Testis (tissue), 3 donors: Measurements from ENCODE around the gene RBM43. TPM values are rescaled to one million over a fixed set of nuclear protein-coding genes. Genes with fewer than 3 reads are reported as not detected.

Experiments
- DNase-seq: peaks from one replicate; pipeline ENCODE4 v3.0.0-alpha.2; 2019
- H3K27ac ChIP-seq, 2 donors: fragments of 200-600 bp; sonication (generic); one replicate each; pipeline ENCODE4 v1.5.1; 2019
- H3K27me3 ChIP-seq: fragments of 200-600 bp; sonication (generic); one replicate; pipeline ENCODE4 v1.5.1; 2019
- H3K36me3 ChIP-seq: fragments of 200-600 bp; sonication (generic); one replicate; pipeline ENCODE4 v1.5.1; 2017; ENCODE audit warnings: low read depth; ENCODE audit errors: missing control alignments
- H3K4me1 ChIP-seq: fragments of 200-600 bp; sonication (generic); one replicate; pipeline ENCODE4 v1.5.1; 2019
- H3K4me3 ChIP-seq, 2 donors: fragments of 200-600 bp; sonication (generic); one replicate each; pipeline ENCODE4 v1.5.1; 2017 to 2019
- H3K9me3 ChIP-seq: fragments of 200-600 bp; sonication (generic); one replicate; pipeline ENCODE4 v1.5.1; 2017
- CTCF ChIP-seq, 3 experiments: fragments of 450-650 bp in 2 of 3; fragments of 200-600 bp in 1 of 3; sonication (generic) in 1 of 3; IDR thresholded peaks; one replicate each; pipeline ENCODE4 v1.5.1; 2016 to 2019; ENCODE audit warnings: antibody characterized with exemption in 3 of 3, mild to moderate bottlenecking in 2 of 3, moderate library complexity in 1 of 3
- POLR2A ChIP-seq: fragments of 450-650 bp; IDR thresholded peaks from one replicate; pipeline ENCODE4 v1.6.1; 2017; ENCODE audit warnings: antibody characterized with exemption, mild to moderate bottlenecking, moderate library complexity
- WGBS, 2 donors: methylation state at CpG; one replicate each; pipeline ENCODE4 v1.1.5; 2018; 5-methylcytosine and 5-hydroxymethylcytosine counted together
- intact Hi-C: fragments of 100-400 bp; cut with DNase I; formaldehyde crosslinking; loops from one replicate; pipeline ENCODE4 v1.15.1; 2023; ENCODE audit warnings: low total_unique reads
- polyA plus RNA-seq: library from polyadenylated mRNA; stranded (reverse); fragments of 350-450 nt; fragmentation: Illumina TruSeq; extraction: RNeasy Lipid Tissue Mini Kit (QIAGEN cat#74804); gene quantifications from one replicate; pipeline ENCODE4 v1.2.3, GENCODE V29; 2014; ENCODE audit warnings: low read depth, low replicate concordance; ENCODE audit not compliant: insufficient read depth
- total RNA-seq, 2 donors: library from RNA; depleted of rRNA; stranded (reverse); fragments of >200 nt; gene quantifications; one replicate each; pipeline ENCODE4 v1.2.3, GENCODE V29; 2016

RBM43 gene
- total and polyA plus RNA-seq, 3 donors from 2014 or later, result 6.9 to 8.6 (median 7.1) TPM

GRCh38 chr2:151264157-151264825 is 2.6 kb upstream of the RBM43 start:
- Histone ChIP-seq H3K4me3 (no peak overlapping the region), H3K9me3 (no peaks in the 10 kb centered on the region), H3K4me1 (no peaks in the 10 kb centered on the region), H3K27ac (no peak overlapping the region), H3K27me3 (no peaks in the 10 kb centered on the region), H3K36me3 (no peaks in the 10 kb centered on the region)
- DNase-seq, result no peak
- TF ChIP-seq POLR2A (no peak), CTCF (IDR thresholded peaks at IDR 0.05) (no peak)
- 77% methylated on average over 7 of the region's 7 CpGs for WGBS, 2 donors
- intact Hi-C loops, result no loop called here

- no peak overlapping the region for H3K4me3 ChIP-seq
- H3K27ac ChIP-seq, result no peak overlapping the region
- WGBS, 2 donors, result 63 to 66% methylated on average over 8 of the region's 8 CpGs
- no peak for DNase-seq
- H3K4me1 ChIP-seq, result no peaks in the 10 kb centered on the region
- no peaks in the 10 kb centered on the region for H3K36me3 ChIP-seq
- H3K27me3 ChIP-seq, result no peaks in the 10 kb centered on the region
- TF ChIP-seq POLR2A (no peak), CTCF (IDR thresholded peaks at IDR 0.05) (no peak)
- intact Hi-C loops, result no loop called here
- H3K9me3 ChIP-seq, result no peaks in the 10 kb centered on the region
These were observed 966 bp upstream of the RBM43 start for GRCh38 chr2:151262629-151263028.

DNA sequence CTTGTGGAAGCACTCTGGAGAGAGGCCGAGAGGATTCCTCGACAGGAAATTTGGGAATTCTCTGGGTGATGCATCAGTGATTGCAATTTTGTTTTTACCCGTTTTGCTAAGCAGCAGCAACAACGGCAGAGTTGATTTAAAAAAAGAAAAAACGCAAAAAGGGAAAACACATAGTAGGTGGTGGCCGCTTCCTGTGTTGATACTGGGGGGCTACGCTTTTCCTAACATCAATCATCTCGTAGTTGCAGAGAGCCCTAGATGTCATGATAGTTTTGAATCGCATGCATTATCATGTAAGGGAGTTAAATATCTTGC is 271 bp upstream of the RBM43 start:
- WGBS, 2 donors, result 1 to 2% methylated on average over 9 of the region's 9 CpGs
- intact Hi-C loops, result no loop called here
- no peak for DNase-seq
- peak overlapping the region; percentile 83 to 96 for H3K4me3 ChIP-seq
- H3K9me3 ChIP-seq, result no peaks in the 10 kb centered on the region
- no peaks in the 10 kb centered on the region for H3K36me3 ChIP-seq
- no peak for TF ChIP-seq CTCF (IDR thresholded peaks at IDR 0.05)
- no peak for TF ChIP-seq POLR2A
- H3K4me1 ChIP-seq, result no peaks in the 10 kb centered on the region
- H3K27ac ChIP-seq, result peak overlapping the region; percentile 94 to 96
- no peaks in the 10 kb centered on the region for H3K27me3 ChIP-seq

DNA sequence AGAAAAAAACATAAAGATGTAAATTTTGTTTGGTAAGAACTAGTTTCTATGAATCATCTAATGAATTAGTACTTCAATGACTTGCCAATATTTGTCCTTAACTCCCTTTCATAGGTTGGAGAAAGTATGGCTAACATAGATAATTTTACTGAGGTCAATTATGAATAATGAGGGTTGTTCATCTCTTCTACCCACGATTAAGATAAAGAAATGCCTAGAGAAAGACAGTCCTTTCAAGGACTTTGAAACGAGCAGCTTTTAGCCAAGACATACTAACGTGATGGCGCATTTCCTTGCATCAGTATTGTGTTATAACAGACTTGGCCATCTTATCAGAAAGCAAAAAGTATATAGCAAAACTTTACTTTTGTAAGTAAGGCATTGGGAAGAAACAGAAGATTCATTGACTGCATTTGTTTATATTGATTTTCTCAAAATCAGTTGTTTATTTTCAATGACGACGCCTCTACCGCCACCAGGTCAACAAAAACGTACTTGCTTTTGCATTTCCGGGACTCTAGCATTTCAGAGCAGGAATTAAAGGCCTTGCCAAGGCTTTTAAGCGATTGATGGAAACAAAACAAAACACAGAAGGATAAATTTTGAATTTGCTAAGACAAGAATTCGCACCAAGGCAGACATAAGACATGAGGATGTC is 961 bp downstream of the RBM43 start:
- intact Hi-C loops, result no loop called here
- Histone ChIP-seq H3K4me3 (peak overlapping the region; percentile 83 to 96), H3K9me3 (no peaks in the 10 kb centered on the region), H3K27ac (peak overlapping the region; percentile 94 to 96), H3K36me3 (no peaks in the 10 kb centered on the region), H3K27me3 (no peaks in the 10 kb centered on the region), H3K4me1 (no peaks in the 10 kb centered on the region)
- no peak for DNase-seq
- 2% methylated on average over 11 of the region's 11 CpGs for WGBS, 2 donors
- TF ChIP-seq CTCF (IDR thresholded peaks at IDR 0.05) (peak in 1 of 3 experiments; percentile 0), POLR2A (no peak)

DNA sequence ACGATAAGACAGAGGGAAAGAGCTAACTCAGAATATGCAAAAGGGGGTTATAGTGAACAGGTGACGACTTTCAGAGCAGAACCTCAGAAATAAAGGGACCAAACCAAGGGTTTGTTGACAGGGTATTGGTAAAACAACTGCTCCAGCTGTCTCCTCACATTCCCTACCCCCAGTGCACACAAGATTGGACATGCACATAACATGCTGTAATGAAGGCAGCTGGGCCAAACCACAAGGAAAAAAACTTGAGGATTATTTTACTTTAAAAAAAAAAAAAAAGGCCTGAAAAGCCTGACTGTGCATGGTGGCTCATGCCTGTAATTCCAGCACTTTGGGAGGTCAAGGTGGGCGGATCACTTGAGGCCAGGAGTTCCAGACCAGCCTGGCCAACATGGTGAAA is 3.5 kb downstream of the RBM43 start:
- WGBS, 2 donors, result 82 to 95% methylated on average over 3 of the region's 3 CpGs
- DNase-seq, result no peak
- intact Hi-C loops, result no loop called here
- H3K36me3 ChIP-seq, result no peaks in the 10 kb centered on the region
- TF ChIP-seq CTCF (IDR thresholded peaks at IDR 0.05), result no peak
- TF ChIP-seq POLR2A, result no peak
- H3K4me1 ChIP-seq, result no peaks in the 10 kb centered on the region
- no peaks in the 10 kb centered on the region for H3K27me3 ChIP-seq
- no peak overlapping the region for H3K4me3 ChIP-seq
- H3K9me3 ChIP-seq, result no peaks in the 10 kb centered on the region
- H3K27ac ChIP-seq, result no peak overlapping the region
